Measurements from ENCODE around the gene KRTAP6-2.

Gene KRTAP6-2

GRCh38 chr21:30580132-30580531 lies 18.6 kb downstream of the KRTAP6-2 start:
- H3K36me3 ChIP-seq (ENCODE audit: control insufficient read depth in 2 of 2, insufficient read depth in 2 of 2, low read length in 2 of 2), result no peaks in the 10 kb centered on the region
- no peaks in the 10 kb centered on the region for H3K4me1 ChIP-seq (ENCODE audit: control insufficient read depth in 2 of 2, insufficient read depth in 2 of 2, low read length in 2 of 2)
- H3K9me3 ChIP-seq (ENCODE audit: control insufficient read depth in 2 of 2, low read length in 2 of 2), result no peaks in the 10 kb centered on the region
- no peak overlapping the region for H3K4me3 ChIP-seq (ENCODE audit: low read length in 2 of 2)
- H3K27ac ChIP-seq (ENCODE audit: low read depth in 2 of 2, low read length in 2 of 2), result no peak overlapping the region
- H3K27me3 ChIP-seq (ENCODE audit: control insufficient read depth in 2 of 2, insufficient read depth in 2 of 2, low read length in 2 of 2), result no peaks in the 10 kb centered on the region
- H3K9ac ChIP-seq (ENCODE audit: low read depth in 1 of 2, low read length in 2 of 2), result no peak overlapping the region

GRCh38 chr21:30579346-30579745 lies 19.4 kb downstream of the KRTAP6-2 start:
- no peak overlapping the region for H3K4me3 ChIP-seq (ENCODE audit: low read length in 2 of 2)
- no peak overlapping the region for H3K9ac ChIP-seq (ENCODE audit: low read depth in 1 of 2, low read length in 2 of 2)
- H3K36me3 ChIP-seq (ENCODE audit: control insufficient read depth in 2 of 2, insufficient read depth in 2 of 2, low read length in 2 of 2), result no peaks in the 10 kb centered on the region
- no peak overlapping the region for H3K27ac ChIP-seq (ENCODE audit: low read depth in 2 of 2, low read length in 2 of 2)
- no peaks in the 10 kb centered on the region for H3K4me1 ChIP-seq (ENCODE audit: control insufficient read depth in 2 of 2, insufficient read depth in 2 of 2, low read length in 2 of 2)
- no peaks in the 10 kb centered on the region for H3K9me3 ChIP-seq (ENCODE audit: control insufficient read depth in 2 of 2, low read length in 2 of 2)
- H3K27me3 ChIP-seq (ENCODE audit: control insufficient read depth in 2 of 2, insufficient read depth in 2 of 2, low read length in 2 of 2), result no peaks in the 10 kb centered on the region

- Histone ChIP-seq H3K27ac (ENCODE audit: low read depth in 2 of 2, low read length in 2 of 2) (no peak overlapping the region), H3K36me3 (ENCODE audit: control insufficient read depth in 2 of 2, insufficient read depth in 2 of 2, low read length in 2 of 2) (no peaks in the 10 kb centered on the region), H3K27me3 (ENCODE audit: control insufficient read depth in 2 of 2, insufficient read depth in 2 of 2, low read length in 2 of 2) (no peaks in the 10 kb centered on the region), H3K9ac (ENCODE audit: low read depth in 1 of 2, low read length in 2 of 2) (no peak overlapping the region), H3K9me3 (ENCODE audit: control insufficient read depth in 2 of 2, low read length in 2 of 2) (no peaks in the 10 kb centered on the region), H3K4me1 (ENCODE audit: control insufficient read depth in 2 of 2, insufficient read depth in 2 of 2, low read length in 2 of 2) (no peaks in the 10 kb centered on the region), H3K4me3 (ENCODE audit: low read length in 2 of 2) (no peak overlapping the region)
Measured at GRCh38 chr21:30577766-30578165, 20.9 kb downstream of the KRTAP6-2 start.

GRCh38 chr21:30567617-30568016 lies 31.1 kb downstream of the KRTAP6-2 start:
- Histone ChIP-seq H3K27me3 (ENCODE audit: control insufficient read depth in 2 of 2, insufficient read depth in 2 of 2, low read length in 2 of 2) (no peaks in the 10 kb centered on the region), H3K9me3 (ENCODE audit: control insufficient read depth in 2 of 2, low read length in 2 of 2) (peaks cover 0 to 2% of the 10 kb centered on the region in 2 donors), H3K4me1 (ENCODE audit: control insufficient read depth in 2 of 2, insufficient read depth in 2 of 2, low read length in 2 of 2) (no peaks in the 10 kb centered on the region), H3K27ac (ENCODE audit: low read depth in 2 of 2, low read length in 2 of 2) (no peak overlapping the region), H3K4me3 (ENCODE audit: low read length in 2 of 2) (no peak overlapping the region), H3K9ac (ENCODE audit: low read depth in 1 of 2, low read length in 2 of 2) (no peak overlapping the region), H3K36me3 (ENCODE audit: control insufficient read depth in 2 of 2, insufficient read depth in 2 of 2, low read length in 2 of 2) (no peaks in the 10 kb centered on the region)

- Histone ChIP-seq H3K36me3 (ENCODE audit: control insufficient read depth in 2 of 2, insufficient read depth in 2 of 2, low read length in 2 of 2) (no peaks in the 10 kb centered on the region), H3K4me1 (ENCODE audit: control insufficient read depth in 2 of 2, insufficient read depth in 2 of 2, low read length in 2 of 2) (no peaks in the 10 kb centered on the region), H3K27ac (ENCODE audit: low read depth in 2 of 2, low read length in 2 of 2) (no peak overlapping the region), H3K27me3 (ENCODE audit: control insufficient read depth in 2 of 2, insufficient read depth in 2 of 2, low read length in 2 of 2) (no peaks in the 10 kb centered on the region), H3K9ac (ENCODE audit: low read depth in 1 of 2, low read length in 2 of 2) (no peak overlapping the region), H3K9me3 (ENCODE audit: control insufficient read depth in 2 of 2, low read length in 2 of 2) (no peaks in the 10 kb centered on the region), H3K4me3 (ENCODE audit: low read length in 2 of 2) (no peak overlapping the region)
Measured at GRCh38 chr21:30563630-30564029, 35.1 kb downstream of the KRTAP6-2 start.

- H3K4me1 ChIP-seq (ENCODE audit: control insufficient read depth in 2 of 2, insufficient read depth in 2 of 2, low read length in 2 of 2), result no peaks in the 10 kb centered on the region
- H3K9ac ChIP-seq (ENCODE audit: low read depth in 1 of 2, low read length in 2 of 2), result no peak overlapping the region
- H3K36me3 ChIP-seq (ENCODE audit: control insufficient read depth in 2 of 2, insufficient read depth in 2 of 2, low read length in 2 of 2), result no peaks in the 10 kb centered on the region
- H3K27me3 ChIP-seq (ENCODE audit: control insufficient read depth in 2 of 2, insufficient read depth in 2 of 2, low read length in 2 of 2), result no peaks in the 10 kb centered on the region
- H3K27ac ChIP-seq (ENCODE audit: low read depth in 2 of 2, low read length in 2 of 2), result no peak overlapping the region
- H3K4me3 ChIP-seq (ENCODE audit: low read length in 2 of 2), result no peak overlapping the region
- no peaks in the 10 kb centered on the region for H3K9me3 ChIP-seq (ENCODE audit: control insufficient read depth in 2 of 2, low read length in 2 of 2)
Measured at GRCh38 chr21:30563072-30563471, 35.6 kb downstream of the KRTAP6-2 start.

- Histone ChIP-seq H3K4me3 (ENCODE audit: low read length in 2 of 2) (no peak overlapping the region), H3K4me1 (ENCODE audit: control insufficient read depth in 2 of 2, insufficient read depth in 2 of 2, low read length in 2 of 2) (no peaks in the 10 kb centered on the region), H3K9me3 (ENCODE audit: control insufficient read depth in 2 of 2, low read length in 2 of 2) (no peaks in the 10 kb centered on the region), H3K27ac (ENCODE audit: low read depth in 2 of 2, low read length in 2 of 2) (no peak overlapping the region), H3K9ac (ENCODE audit: low read depth in 1 of 2, low read length in 2 of 2) (no peak overlapping the region), H3K36me3 (ENCODE audit: control insufficient read depth in 2 of 2, insufficient read depth in 2 of 2, low read length in 2 of 2) (no peaks in the 10 kb centered on the region), H3K27me3 (ENCODE audit: control insufficient read depth in 2 of 2, insufficient read depth in 2 of 2, low read length in 2 of 2) (no peaks in the 10 kb centered on the region)
Measured at GRCh38 chr21:30561957-30562356, 36.7 kb downstream of the KRTAP6-2 start.

- H3K9me3 ChIP-seq (ENCODE audit: control insufficient read depth in 2 of 2, low read length in 2 of 2), result no peaks in the 10 kb centered on the region
- H3K9ac ChIP-seq (ENCODE audit: low read depth in 1 of 2, low read length in 2 of 2), result no peak within 1 kb of the TSS
- H3K36me3 ChIP-seq (ENCODE audit: control insufficient read depth in 2 of 2, insufficient read depth in 2 of 2, low read length in 2 of 2), result no peaks in the 10 kb centered on the region
- no peaks in the 10 kb centered on the region for H3K4me1 ChIP-seq (ENCODE audit: control insufficient read depth in 2 of 2, insufficient read depth in 2 of 2, low read length in 2 of 2)
- no peak within 1 kb of the TSS for H3K4me3 ChIP-seq (ENCODE audit: low read length in 2 of 2)
- no peak within 1 kb of the TSS for H3K27ac ChIP-seq (ENCODE audit: low read depth in 2 of 2, low read length in 2 of 2)
- H3K27me3 ChIP-seq (ENCODE audit: control insufficient read depth in 2 of 2, insufficient read depth in 2 of 2, low read length in 2 of 2), result no peaks in the 10 kb centered on the region
Measured at GRCh38 chr21:30561264-30561895, 37.3 kb downstream of the KRTAP6-2 start, which contains the start of gene KRTAP19-7. TSS of gene KRTAP19-7 (minus strand) at chr21:30561314. CDS start at chr21:30561289, 25 bp downstream.

GRCh38 chr21:30555095-30555494 lies 43.6 kb downstream of the KRTAP6-2 start:
- Histone ChIP-seq H3K9me3 (ENCODE audit: control insufficient read depth in 2 of 2, low read length in 2 of 2) (no peaks in the 10 kb centered on the region), H3K4me1 (ENCODE audit: control insufficient read depth in 2 of 2, insufficient read depth in 2 of 2, low read length in 2 of 2) (no peaks in the 10 kb centered on the region), H3K9ac (ENCODE audit: low read depth in 1 of 2, low read length in 2 of 2) (no peak overlapping the region), H3K27me3 (ENCODE audit: control insufficient read depth in 2 of 2, insufficient read depth in 2 of 2, low read length in 2 of 2) (no peaks in the 10 kb centered on the region), H3K36me3 (ENCODE audit: control insufficient read depth in 2 of 2, insufficient read depth in 2 of 2, low read length in 2 of 2) (no peaks in the 10 kb centered on the region), H3K27ac (ENCODE audit: low read depth in 2 of 2, low read length in 2 of 2) (no peak overlapping the region), H3K4me3 (ENCODE audit: low read length in 2 of 2) (no peak overlapping the region)

- Histone ChIP-seq H3K9ac (ENCODE audit: low read depth in 1 of 2, low read length in 2 of 2) (no peak overlapping the region), H3K36me3 (ENCODE audit: control insufficient read depth in 2 of 2, insufficient read depth in 2 of 2, low read length in 2 of 2) (no peaks in the 10 kb centered on the region), H3K27ac (ENCODE audit: low read depth in 2 of 2, low read length in 2 of 2) (no peak overlapping the region), H3K4me3 (ENCODE audit: low read length in 2 of 2) (no peak overlapping the region), H3K4me1 (ENCODE audit: control insufficient read depth in 2 of 2, insufficient read depth in 2 of 2, low read length in 2 of 2) (no peaks in the 10 kb centered on the region), H3K9me3 (ENCODE audit: control insufficient read depth in 2 of 2, low read length in 2 of 2) (no peaks in the 10 kb centered on the region), H3K27me3 (ENCODE audit: control insufficient read depth in 2 of 2, insufficient read depth in 2 of 2, low read length in 2 of 2) (no peaks in the 10 kb centered on the region)
Measured at GRCh38 chr21:30552782-30553181, 45.9 kb downstream of the KRTAP6-2 start.

Measured in mucosa of rectum (tissue), 2 donors.